ENCODE results near the gene DOCK2.
A peak's percentile ranks its signal among the peaks of the same experiment; 100 is the strongest.

The DOCK2 gene

DNA sequence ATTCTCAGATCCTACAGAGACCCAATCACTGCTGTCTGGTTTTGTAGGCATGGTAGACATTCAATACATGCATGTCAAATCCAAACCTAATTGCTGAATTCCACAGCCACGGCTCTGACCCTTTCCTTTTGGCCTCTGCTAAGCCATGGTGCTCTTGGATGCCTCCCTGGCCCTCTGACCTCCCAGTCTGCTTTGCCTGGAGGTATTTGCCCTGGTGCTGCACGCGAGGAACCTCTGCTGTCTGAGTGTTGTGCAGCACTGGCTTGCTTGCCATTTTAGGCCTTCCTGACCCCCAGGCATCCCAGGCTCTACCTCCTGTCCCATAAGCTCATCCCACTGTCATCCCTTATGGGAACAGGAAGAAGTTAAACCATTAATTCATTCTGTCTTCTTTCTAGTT, 60.9 kb downstream of the DOCK2 start:
- no peaks in the 10 kb centered on the region for H3K4me1 ChIP-seq (ENCODE audit: insufficient read depth, low read length, poor library complexity, severe bottlenecking)
- H3K9ac ChIP-seq (ENCODE audit: low read depth, low read length, poor library complexity, severe bottlenecking), result no peak overlapping the region
- no peaks in the 10 kb centered on the region for H3K27me3 ChIP-seq (ENCODE audit: insufficient read depth, low read length, poor library complexity, severe bottlenecking)
- peaks cover 75% of the 10 kb centered on the region; the same call in 1 of the 2 replicates for H3K36me3 ChIP-seq (ENCODE audit: insufficient read depth, low read length)
- no peaks in the 10 kb centered on the region for H3F3A ChIP-seq (ENCODE audit: low read depth)
- H4K20me1 ChIP-seq (ENCODE audit: insufficient read depth, low read length, poor library complexity, severe bottlenecking), result no peaks in the 10 kb centered on the region
- H2AFZ ChIP-seq (ENCODE audit: low read length), result no peak overlapping the region
- no peak for TF ChIP-seq EZH2phosphoT487 (IDR thresholded peaks at IDR 0.05; ENCODE audit: borderline replicate concordance)
- TF ChIP-seq, protein P1, sequence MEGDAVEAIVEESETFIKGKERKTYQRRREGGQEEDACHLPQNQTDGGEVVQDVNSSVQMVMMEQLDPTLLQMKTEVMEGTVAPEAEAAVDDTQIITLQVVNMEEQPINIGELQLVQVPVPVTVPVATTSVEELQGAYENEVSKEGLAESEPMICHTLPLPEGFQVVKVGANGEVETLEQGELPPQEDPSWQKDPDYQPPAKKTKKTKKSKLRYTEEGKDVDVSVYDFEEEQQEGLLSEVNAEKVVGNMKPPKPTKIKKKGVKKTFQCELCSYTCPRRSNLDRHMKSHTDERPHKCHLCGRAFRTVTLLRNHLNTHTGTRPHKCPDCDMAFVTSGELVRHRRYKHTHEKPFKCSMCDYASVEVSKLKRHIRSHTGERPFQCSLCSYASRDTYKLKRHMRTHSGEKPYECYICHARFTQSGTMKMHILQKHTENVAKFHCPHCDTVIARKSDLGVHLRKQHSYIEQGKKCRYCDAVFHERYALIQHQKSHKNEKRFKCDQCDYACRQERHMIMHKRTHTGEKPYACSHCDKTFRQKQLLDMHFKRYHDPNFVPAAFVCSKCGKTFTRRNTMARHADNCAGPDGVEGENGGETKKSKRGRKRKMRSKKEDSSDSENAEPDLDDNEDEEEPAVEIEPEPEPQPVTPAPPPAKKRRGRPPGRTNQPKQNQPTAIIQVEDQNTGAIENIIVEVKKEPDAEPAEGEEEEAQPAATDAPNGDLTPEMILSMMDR (conservative IDR thresholded peaks at IDR 0.05; ENCODE audit: low read length), result no peak
- H3K79me2 ChIP-seq (ENCODE audit: insufficient read depth, low read length), result no peaks in the 10 kb centered on the region
- no peaks in the 10 kb centered on the region for H3K9me3 ChIP-seq (ENCODE audit: insufficient read depth, low read depth, low read length)
- H3K9me2 ChIP-seq (replicated peaks; ENCODE audit: low read depth, low read length), result no peaks in the 10 kb centered on the region
- no peak overlapping the region for H3K4me2 ChIP-seq (ENCODE audit: low read depth, low read length, poor library complexity, severe bottlenecking)
- no peak overlapping the region for H3K4me3 ChIP-seq (ENCODE audit: low read length, poor library complexity, severe bottlenecking)

DNA sequence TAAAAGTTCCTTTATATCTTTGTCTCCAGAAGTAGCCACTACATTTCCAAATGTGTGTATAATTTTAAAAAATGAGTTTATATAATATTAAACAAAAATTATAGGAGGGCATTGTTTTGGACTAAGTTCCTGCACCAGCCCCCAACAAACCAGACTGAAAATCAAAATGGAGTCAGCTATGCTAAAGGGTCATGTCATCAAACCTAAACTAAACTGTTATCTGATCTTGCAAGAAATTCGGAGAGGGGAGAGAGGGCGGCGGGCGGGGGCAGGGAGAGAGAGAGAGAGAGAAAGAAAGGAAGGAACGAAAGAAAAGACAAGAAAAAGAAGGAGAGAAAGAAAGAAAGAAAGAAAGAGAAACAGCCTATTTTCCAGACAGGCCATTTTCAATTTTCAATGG, 63.5 kb downstream of the DOCK2 start:
- Histone ChIP-seq H3K27me3 (ENCODE audit: insufficient read depth, low read length, poor library complexity, severe bottlenecking) (no peaks in the 10 kb centered on the region), H4K20me1 (ENCODE audit: insufficient read depth, low read length, poor library complexity, severe bottlenecking) (no peaks in the 10 kb centered on the region), H3F3A (ENCODE audit: low read depth) (no peaks in the 10 kb centered on the region), H3K4me2 (ENCODE audit: low read depth, low read length, poor library complexity, severe bottlenecking) (no peak overlapping the region), H3K36me3 (ENCODE audit: insufficient read depth, low read length) (peaks cover 85% of the 10 kb centered on the region; the same call in 1 of the 2 replicates), H2AFZ (ENCODE audit: low read length) (no peak overlapping the region), H3K9me3 (ENCODE audit: insufficient read depth, low read depth, low read length) (no peaks in the 10 kb centered on the region), H3K79me2 (ENCODE audit: insufficient read depth, low read length) (no peaks in the 10 kb centered on the region), H3K4me1 (ENCODE audit: insufficient read depth, low read length, poor library complexity, severe bottlenecking) (no peaks in the 10 kb centered on the region), H3K9ac (ENCODE audit: low read depth, low read length, poor library complexity, severe bottlenecking) (no peak overlapping the region), H3K9me2 (replicated peaks; ENCODE audit: low read depth, low read length) (no peaks in the 10 kb centered on the region), H3K4me3 (ENCODE audit: low read length, poor library complexity, severe bottlenecking) (no peak overlapping the region)
- TF ChIP-seq, protein P1 (conservative IDR thresholded peaks at IDR 0.05; ENCODE audit: low read length), result no peak
- TF ChIP-seq EZH2phosphoT487 (IDR thresholded peaks at IDR 0.05; ENCODE audit: borderline replicate concordance), result no peak

GRCh38 chr5:169701910-169702451, 64.9 kb downstream of the DOCK2 start:
- H3K9ac ChIP-seq (ENCODE audit: low read depth, low read length, poor library complexity, severe bottlenecking), result no peak overlapping the region
- no peaks in the 10 kb centered on the region for H3K27me3 ChIP-seq (ENCODE audit: insufficient read depth, low read length, poor library complexity, severe bottlenecking)
- H3K4me3 ChIP-seq (ENCODE audit: low read length, poor library complexity, severe bottlenecking), result no peak overlapping the region
- H3K79me2 ChIP-seq (ENCODE audit: insufficient read depth, low read length), result no peaks in the 10 kb centered on the region
- H3K9me2 ChIP-seq (replicated peaks; ENCODE audit: low read depth, low read length), result no peaks in the 10 kb centered on the region
- no peaks in the 10 kb centered on the region for H3F3A ChIP-seq (ENCODE audit: low read depth)
- no peak overlapping the region for H2AFZ ChIP-seq (ENCODE audit: low read length)
- no peaks in the 10 kb centered on the region for H3K4me1 ChIP-seq (ENCODE audit: insufficient read depth, low read length, poor library complexity, severe bottlenecking)
- peaks cover 86% of the 10 kb centered on the region; the same call in 1 of the 2 replicates for H3K36me3 ChIP-seq (ENCODE audit: insufficient read depth, low read length)
- no peaks in the 10 kb centered on the region for H3K9me3 ChIP-seq (ENCODE audit: insufficient read depth, low read depth, low read length)
- H3K4me2 ChIP-seq (ENCODE audit: low read depth, low read length, poor library complexity, severe bottlenecking), result no peak overlapping the region
- TF ChIP-seq, protein P1 (conservative IDR thresholded peaks at IDR 0.05; ENCODE audit: low read length), result 0 out of 2 replicates have a peak, but pooled peaks have one; percentile 13
- no peak for TF ChIP-seq EZH2phosphoT487 (IDR thresholded peaks at IDR 0.05; ENCODE audit: borderline replicate concordance)
- H4K20me1 ChIP-seq (ENCODE audit: insufficient read depth, low read length, poor library complexity, severe bottlenecking), result no peaks in the 10 kb centered on the region

Data from Loucy (cell line).